ENCODE measurements around the gene DSC1.

GRCh38 chr18:31156821-31157763 lies 5.6 kb downstream of the DSC1 start:
- TF ChIP-seq CTCF (IDR thresholded peaks at IDR 0.05) (no peak), POLR2A (IDR thresholded peaks at IDR 0.05) (no peak)

Measured in Peyer's patch (tissue), 4 donors.